ENCODE data around the gene PHF20. TPM values are rescaled to one million over a fixed set of nuclear protein-coding genes. Genes with fewer than 3 reads are reported as not detected.

Gene PHF20
- total RNA-seq, 1 donor from 2014 or later = 42.2 TPM

DNA sequence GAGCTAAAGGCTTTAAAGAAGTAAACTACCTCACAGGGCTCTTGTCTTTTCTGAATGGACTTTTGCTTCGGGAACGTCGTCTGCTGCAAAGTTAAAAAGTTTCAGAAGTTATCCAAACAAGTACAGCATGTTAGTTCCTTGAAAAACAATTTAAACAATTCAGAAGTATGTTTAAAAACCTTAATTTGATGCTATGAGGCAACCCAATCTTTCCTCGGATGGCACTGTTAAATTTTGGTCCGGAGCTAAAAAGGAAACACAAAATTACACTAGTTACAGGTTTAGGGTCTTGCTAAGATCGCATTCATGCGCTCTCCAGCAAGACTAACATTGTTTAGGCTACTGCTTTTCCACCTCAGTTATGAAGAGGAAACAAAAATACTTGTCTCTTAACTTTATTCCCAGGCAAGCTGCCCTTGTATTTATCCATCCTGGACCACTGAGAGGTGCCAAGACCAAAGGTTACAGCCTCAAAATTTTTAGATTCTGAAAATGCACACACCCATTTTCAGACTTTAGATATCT is 42.5 kb upstream of the PHF20 start:
- no peaks in the 10 kb centered on the region for H3K9me3 Mint-ChIP-seq (ENCODE audit: low read depth)
- no peak for DNase-seq (ENCODE audit: low spot score, unreplicated experiment)
- peaks cover 13% of the 10 kb centered on the region for H3K4me1 Mint-ChIP-seq (ENCODE audit: low read depth)
- peaks cover 36% of the 10 kb centered on the region for H3K36me3 Mint-ChIP-seq (ENCODE audit: insufficient read depth)
- H3K4me3 Mint-ChIP-seq (ENCODE audit: low read depth) = no peak overlapping the region
- TF ChIP-seq, protein P1, sequence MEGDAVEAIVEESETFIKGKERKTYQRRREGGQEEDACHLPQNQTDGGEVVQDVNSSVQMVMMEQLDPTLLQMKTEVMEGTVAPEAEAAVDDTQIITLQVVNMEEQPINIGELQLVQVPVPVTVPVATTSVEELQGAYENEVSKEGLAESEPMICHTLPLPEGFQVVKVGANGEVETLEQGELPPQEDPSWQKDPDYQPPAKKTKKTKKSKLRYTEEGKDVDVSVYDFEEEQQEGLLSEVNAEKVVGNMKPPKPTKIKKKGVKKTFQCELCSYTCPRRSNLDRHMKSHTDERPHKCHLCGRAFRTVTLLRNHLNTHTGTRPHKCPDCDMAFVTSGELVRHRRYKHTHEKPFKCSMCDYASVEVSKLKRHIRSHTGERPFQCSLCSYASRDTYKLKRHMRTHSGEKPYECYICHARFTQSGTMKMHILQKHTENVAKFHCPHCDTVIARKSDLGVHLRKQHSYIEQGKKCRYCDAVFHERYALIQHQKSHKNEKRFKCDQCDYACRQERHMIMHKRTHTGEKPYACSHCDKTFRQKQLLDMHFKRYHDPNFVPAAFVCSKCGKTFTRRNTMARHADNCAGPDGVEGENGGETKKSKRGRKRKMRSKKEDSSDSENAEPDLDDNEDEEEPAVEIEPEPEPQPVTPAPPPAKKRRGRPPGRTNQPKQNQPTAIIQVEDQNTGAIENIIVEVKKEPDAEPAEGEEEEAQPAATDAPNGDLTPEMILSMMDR (IDR thresholded peaks at IDR 0.05; ENCODE audit: unreplicated experiment) = no peak
- no peaks in the 10 kb centered on the region for H3K27me3 Mint-ChIP-seq
- no peak overlapping the region for H3K27ac Mint-ChIP-seq

DNA sequence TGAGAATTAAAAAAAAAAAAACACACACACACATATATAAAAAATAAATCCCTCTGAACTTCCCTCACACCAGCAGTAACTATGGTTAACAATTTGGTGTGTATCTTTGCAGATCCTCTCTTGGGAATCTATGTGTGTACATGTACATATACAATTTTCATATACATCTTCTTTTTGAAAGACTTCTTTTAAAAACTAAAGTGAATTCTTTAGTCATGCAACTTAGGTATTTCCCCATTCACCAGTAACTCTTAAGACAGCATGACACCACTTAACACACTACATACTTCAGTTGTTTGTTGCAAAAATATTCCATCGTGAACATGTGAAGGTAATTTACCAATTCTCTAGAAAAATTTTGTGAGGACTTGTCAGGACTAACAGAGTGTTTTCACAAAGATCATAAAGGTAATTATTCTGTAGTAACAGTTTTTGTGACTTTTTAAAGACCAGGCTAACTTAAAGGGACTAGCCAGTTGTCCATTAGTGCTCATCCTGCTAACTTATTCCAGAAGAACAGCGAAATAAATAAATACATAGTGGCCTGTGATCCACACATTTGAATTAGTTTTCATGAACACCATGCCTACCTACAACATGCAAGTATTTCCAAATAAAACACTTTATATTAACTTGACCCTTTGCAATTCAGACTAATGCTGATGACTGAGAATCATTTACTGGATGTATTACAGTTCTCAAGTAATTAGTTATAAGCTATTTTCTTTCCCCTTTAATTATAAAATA is 41.8 kb upstream of the PHF20 start:
- no peaks in the 10 kb centered on the region for H3K9me3 Mint-ChIP-seq (ENCODE audit: low read depth)
- TF ChIP-seq, protein P1 (IDR thresholded peaks at IDR 0.05; ENCODE audit: unreplicated experiment) = no peak
- peaks cover 15% of the 10 kb centered on the region for H3K4me1 Mint-ChIP-seq (ENCODE audit: low read depth)
- peak overlapping the region; percentile 52 for H3K27ac Mint-ChIP-seq
- H3K36me3 Mint-ChIP-seq (ENCODE audit: insufficient read depth) = peaks cover 36% of the 10 kb centered on the region
- no peak for DNase-seq (ENCODE audit: low spot score, unreplicated experiment)
- H3K27me3 Mint-ChIP-seq = no peaks in the 10 kb centered on the region
- no peak overlapping the region for H3K4me3 Mint-ChIP-seq (ENCODE audit: low read depth)

DNA sequence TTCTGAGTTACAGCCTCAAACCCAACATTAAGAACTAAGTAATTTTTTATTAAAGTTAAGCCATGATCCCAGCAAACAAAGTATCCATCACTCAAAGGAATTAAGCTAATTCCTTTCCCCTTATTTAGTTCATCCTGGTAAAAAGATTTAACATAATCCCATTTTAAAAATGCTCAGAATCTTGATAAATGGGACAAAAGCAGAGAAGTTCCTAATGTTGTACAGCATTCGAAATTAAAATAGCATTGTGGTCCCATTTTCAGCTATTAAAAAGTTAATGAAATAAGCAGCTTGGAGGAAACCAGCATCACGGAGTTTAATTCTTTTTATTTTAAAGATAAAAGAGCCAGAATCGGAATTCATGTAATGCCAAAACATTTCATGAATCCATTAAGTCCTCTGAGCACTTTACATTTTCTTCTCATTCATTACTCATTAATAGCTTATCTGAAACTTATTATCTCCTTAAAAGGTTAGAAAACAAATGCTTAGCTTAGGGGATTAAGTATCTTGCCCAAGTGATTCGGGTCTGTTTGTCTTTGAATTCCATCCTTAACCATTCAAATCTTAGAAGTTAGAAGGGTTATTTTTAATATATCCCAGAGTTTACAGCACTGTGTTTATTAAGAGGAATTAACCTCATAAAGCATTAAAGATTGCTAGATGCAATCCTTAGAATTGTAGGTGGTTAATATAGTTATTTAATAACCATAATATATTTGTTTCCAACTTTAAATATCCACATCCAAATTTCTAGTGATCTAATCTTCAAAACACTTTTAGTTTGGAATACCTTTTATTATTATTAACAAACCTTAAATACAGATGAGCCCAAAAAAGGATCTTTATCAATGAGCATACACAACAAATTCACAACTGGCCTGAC is 41.0 kb upstream of the PHF20 start:
- Mint-ChIP-seq H3K27ac (peak overlapping the region; percentile 52), H3K4me1 (ENCODE audit: low read depth) (peaks cover 17% of the 10 kb centered on the region), H3K9me3 (ENCODE audit: low read depth) (no peaks in the 10 kb centered on the region), H3K36me3 (ENCODE audit: insufficient read depth) (peaks cover 35% of the 10 kb centered on the region), H3K27me3 (no peaks in the 10 kb centered on the region), H3K4me3 (ENCODE audit: low read depth) (no peak overlapping the region)
- no peak for DNase-seq (ENCODE audit: low spot score, unreplicated experiment)
- TF ChIP-seq, protein P1 (IDR thresholded peaks at IDR 0.05; ENCODE audit: unreplicated experiment) = no peak

DNA sequence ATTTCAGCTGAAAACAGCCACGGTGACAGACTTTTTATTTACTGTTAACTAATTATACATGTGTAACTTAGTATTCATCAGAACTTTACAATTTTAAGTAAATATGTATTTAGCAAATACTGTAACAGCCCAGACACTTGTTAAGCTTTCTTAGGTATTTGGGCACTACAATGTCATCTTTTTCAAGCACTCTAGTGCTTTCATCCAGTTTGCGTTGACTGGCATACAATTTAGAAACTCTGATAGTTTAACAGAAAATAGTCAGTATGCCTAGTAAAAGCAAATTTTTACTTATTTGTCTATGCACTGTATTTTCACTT is 40.4 kb upstream of the PHF20 start:
- Mint-ChIP-seq H3K27me3 (no peaks in the 10 kb centered on the region), H3K9me3 (ENCODE audit: low read depth) (no peaks in the 10 kb centered on the region), H3K4me1 (ENCODE audit: low read depth) (peaks cover 20% of the 10 kb centered on the region), H3K36me3 (ENCODE audit: insufficient read depth) (peaks cover 36% of the 10 kb centered on the region), H3K4me3 (ENCODE audit: low read depth) (no peak overlapping the region), H3K27ac (no peak overlapping the region)
- no peak for DNase-seq (ENCODE audit: low spot score, unreplicated experiment)
- TF ChIP-seq, protein P1 (IDR thresholded peaks at IDR 0.05; ENCODE audit: unreplicated experiment) = no peak

DNA sequence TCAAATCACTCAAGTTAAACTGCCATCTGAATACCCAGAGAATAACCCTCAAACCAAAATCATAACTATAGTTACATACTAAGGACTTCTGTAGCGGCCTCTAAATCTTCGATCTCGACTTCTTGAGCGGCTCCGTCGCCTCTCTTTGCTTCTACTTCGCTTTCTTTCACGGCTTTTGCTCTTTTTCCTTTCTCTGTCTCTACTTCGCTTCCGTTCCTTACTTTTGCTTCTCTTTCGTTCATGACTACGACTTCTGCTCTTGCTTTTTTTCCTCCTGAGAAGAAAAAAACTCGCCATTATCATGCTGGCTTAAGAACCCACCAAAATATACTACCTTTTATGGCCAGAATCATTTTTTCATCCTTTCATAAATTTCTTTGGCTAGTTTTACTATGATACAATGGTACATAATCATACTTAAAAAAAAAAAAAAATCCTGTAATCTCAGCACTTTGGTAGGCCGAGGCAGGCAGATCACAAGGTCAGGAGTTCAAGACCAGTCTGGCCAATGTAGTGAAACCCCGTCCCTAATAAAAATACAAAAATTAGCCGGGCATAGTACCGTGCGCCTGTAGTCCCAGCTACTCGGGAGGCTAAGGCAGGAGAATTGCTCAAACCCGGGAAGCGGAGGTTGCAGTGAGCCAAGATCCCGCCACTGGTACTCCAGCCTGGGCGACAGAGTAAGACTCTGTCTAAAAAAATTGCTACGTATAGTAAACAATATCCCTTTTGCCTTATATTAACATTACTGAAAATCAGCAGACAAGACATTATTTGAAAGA is 39.8 kb upstream of the PHF20 start:
- no peaks in the 10 kb centered on the region for H3K9me3 Mint-ChIP-seq (ENCODE audit: low read depth)
- TF ChIP-seq, protein P1 (IDR thresholded peaks at IDR 0.05; ENCODE audit: unreplicated experiment) = no peak
- H3K36me3 Mint-ChIP-seq (ENCODE audit: insufficient read depth) = peaks cover 31% of the 10 kb centered on the region
- no peak for DNase-seq (ENCODE audit: low spot score, unreplicated experiment)
- H3K4me3 Mint-ChIP-seq (ENCODE audit: low read depth) = no peak overlapping the region
- peaks cover 20% of the 10 kb centered on the region for H3K4me1 Mint-ChIP-seq (ENCODE audit: low read depth)
- no peaks in the 10 kb centered on the region for H3K27me3 Mint-ChIP-seq
- peak overlapping the region; percentile 67 for H3K27ac Mint-ChIP-seq
